Common myeloid progenitor, CD34-positive (primary cell): Measurements from ENCODE around the gene ACKR2.

Experiments
- CTCF ChIA-PET: fragments of 350-600 bp; sonication (Branson Sonifier 250); formaldehyde crosslinking; loops from one replicate; lab custom pipeline; 2021; ENCODE audit warnings: antibody characterized with exemption; lab: Charles Lee
- POLR2A ChIA-PET: fragments of 350-600 bp; sonication (Branson Sonifier 250); formaldehyde crosslinking; loops from one replicate; lab custom pipeline; 2021; ENCODE audit warnings: antibody characterized with exemption; lab: Charles Lee
- DNase-seq, 3 donors: peaks; one replicate each; pipeline versions ENCODE4 v3.0.0 to v3.0.0-alpha.2; 2013
- H3K27ac ChIP-seq, 2 experiments: 1 replicate in 1 of 2; 2 replicates in 1 of 2; pipeline ENCODE4 v1.7.0; 2013; ENCODE audit warnings: inconsistent platforms in 2 of 2, low read length in 2 of 2, mild to moderate bottlenecking in 2 of 2, low read depth in 1 of 2, moderate library complexity in 1 of 2; ENCODE audit not compliant: severe bottlenecking in 2 of 2, insufficient read depth in 1 of 2, poor library complexity in 1 of 2
- H3K27me3 ChIP-seq, 5 experiments: replicated peaks in 2 of 5; 1 replicate in 3 of 5; 2 replicates in 2 of 5; pipeline versions ENCODE4 v1.6.1 to v1.7.0; 2013; ENCODE audit warnings: low read length in 4 of 5, mild to moderate bottlenecking in 2 of 5, moderate library complexity in 2 of 5, inconsistent platforms in 1 of 5; ENCODE audit not compliant: insufficient read depth in 5 of 5, control insufficient read depth in 4 of 5
- H3K36me3 ChIP-seq, 4 experiments: 1 replicate in 2 of 4; 2 replicates in 2 of 4; pipeline versions ENCODE4 v1.6.1 to v1.7.0; 2013; ENCODE audit warnings: low read length in 3 of 4, control low read depth in 1 of 4, mild to moderate bottlenecking in 1 of 4; ENCODE audit not compliant: control insufficient read depth in 4 of 4, insufficient read depth in 4 of 4
- H3K4me1 ChIP-seq, 4 experiments: 1 replicate in 3 of 4; 2 replicates in 1 of 4; pipeline versions ENCODE4 v1.6.1 to v1.7.1; 2013; ENCODE audit warnings: low read length in 3 of 4, mild to moderate bottlenecking in 3 of 4, control low read depth in 1 of 4, inconsistent platforms in 1 of 4, moderate library complexity in 1 of 4; ENCODE audit not compliant: control insufficient read depth in 4 of 4, insufficient read depth in 4 of 4; ENCODE audit errors: control extremely low read depth in 1 of 4
- H3K4me3 ChIP-seq, 7 experiments: 1 replicate in 4 of 7; 2 replicates in 3 of 7; pipeline versions ENCODE4 v1.5.1 to v1.7.0; 2013; ENCODE audit warnings: mild to moderate bottlenecking in 7 of 7, low read length in 6 of 7, moderate library complexity in 6 of 7, inconsistent platforms in 2 of 7, low read depth in 2 of 7, control low read depth in 1 of 7; ENCODE audit not compliant: insufficient read depth in 4 of 7, control insufficient read depth in 1 of 7; ENCODE audit errors: extremely low read depth in 1 of 7
- H3K9me3 ChIP-seq, 5 experiments: 1 replicate in 4 of 5; 2 replicates in 1 of 5; pipeline versions ENCODE4 v1.6.1 to v1.7.1; 2013; ENCODE audit warnings: low read length in 4 of 5, mild to moderate bottlenecking in 2 of 5, inconsistent platforms in 1 of 5, low read depth in 1 of 5, moderate library complexity in 1 of 5; ENCODE audit not compliant: control insufficient read depth in 4 of 5, insufficient read depth in 2 of 5; ENCODE audit errors: control extremely low read depth in 1 of 5
- WGBS: methylation state at CpG from one replicate; pipeline ENCODE4 v1.1.5; 2013; ENCODE audit not compliant: insufficient coverage; 5-methylcytosine and 5-hydroxymethylcytosine counted together

Gene ACKR2

DNA sequence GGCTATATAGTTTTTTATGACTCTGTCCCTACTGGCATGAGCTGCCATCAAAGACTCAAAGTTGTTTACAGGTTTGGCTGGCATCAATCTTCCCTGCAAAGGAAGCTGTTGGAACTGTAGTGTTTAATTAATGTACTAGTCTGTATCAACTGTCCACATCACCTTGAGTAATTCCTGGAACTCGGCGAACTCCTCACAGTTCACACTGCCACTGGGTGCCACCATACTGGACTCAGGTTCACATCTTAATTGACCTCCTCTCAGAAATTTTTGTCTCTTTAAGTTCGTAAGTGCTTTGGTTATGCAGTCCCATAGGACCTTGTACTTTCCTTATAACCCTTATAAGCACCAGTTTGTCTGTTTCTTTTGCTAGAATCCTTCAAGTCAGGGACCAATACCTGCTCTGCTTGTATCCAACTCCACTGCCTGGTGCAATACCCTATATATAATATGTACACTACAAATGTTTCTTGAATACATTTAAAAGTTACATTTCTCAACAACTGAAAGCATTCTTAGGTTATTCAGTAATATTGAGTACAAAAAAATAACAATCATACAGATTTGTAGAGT is 8.1 kb upstream of the ACKR2 start:
- 97% methylated on average over 3 of the region's 3 CpGs for WGBS
- H3K27ac ChIP-seq = no peak overlapping the region
- H3K4me1 ChIP-seq = peaks cover 6 to 32% (median 29%) of the 10 kb centered on the region in 4 experiments
- CTCF ChIA-PET = interaction anchor here (0.9 to 1.6 kb wide), 2 partner anchors 19 to 22 kb away, joined by 3 to 7 read pairs; no protein-coding TSS in a partner anchor
- H3K4me3 ChIP-seq = no peak overlapping the region
- H3K27me3 ChIP-seq = peaks cover 0 to 3% (median 0%) of the 10 kb centered on the region in 5 experiments
- no peak for DNase-seq
- peaks cover 0 to 3% (median 3%) of the 10 kb centered on the region in 5 experiments for H3K9me3 ChIP-seq
- H3K36me3 ChIP-seq = peaks cover 0 to 4% (median 0%) of the 10 kb centered on the region in 4 experiments
- POLR2A ChIA-PET = no interaction called here

DNA sequence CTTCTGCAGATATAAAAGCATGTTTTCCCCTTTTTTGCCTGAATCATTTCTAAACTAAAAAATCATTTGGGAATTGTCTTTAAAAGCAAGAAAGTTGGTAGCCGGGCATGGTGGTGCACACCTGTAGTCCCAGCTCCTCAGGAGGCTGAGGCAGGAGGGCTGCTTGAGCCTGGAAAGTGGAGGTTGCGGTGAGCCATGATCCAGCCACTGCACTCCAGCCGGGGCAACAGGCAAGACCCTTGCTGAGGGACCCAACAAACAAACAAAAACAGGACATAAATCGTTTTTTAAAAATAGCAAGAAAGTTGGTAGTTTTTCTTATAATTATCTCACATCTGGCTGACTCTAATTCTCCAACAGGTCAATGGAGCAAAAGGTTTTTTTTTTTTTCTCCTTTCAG is 7.5 kb upstream of the ACKR2 start:
- H3K27me3 ChIP-seq = peaks cover 0 to 3% (median 0%) of the 10 kb centered on the region in 5 experiments
- ChIA-PET CTCF (interaction anchor here (1.6 kb wide), 1 partner anchor 22 kb away, joined by 7 read pairs; no protein-coding TSS in a partner anchor), POLR2A (no interaction called here)
- WGBS = 83% methylated on average over 1 of the region's 4 CpGs
- no peak overlapping the region for H3K4me3 ChIP-seq
- peaks cover 6 to 32% (median 29%) of the 10 kb centered on the region in 4 experiments for H3K4me1 ChIP-seq
- H3K36me3 ChIP-seq = no peaks in the 10 kb centered on the region
- no peak for DNase-seq
- H3K27ac ChIP-seq = no peak overlapping the region
- no peaks in the 10 kb centered on the region for H3K9me3 ChIP-seq

- Histone ChIP-seq H3K27ac (peak overlapping the region in 1 of 2 experiments; percentile 89), H3K36me3 (no peaks in the 10 kb centered on the region), H3K4me3 (peak overlapping the region in 6 of 7 experiments; percentile 79 to 95 (median 90)), H3K9me3 (no peaks in the 10 kb centered on the region), H3K27me3 (peaks cover 0 to 3% (median 0%) of the 10 kb centered on the region in 5 experiments), H3K4me1 (peaks cover 6 to 32% (median 29%) of the 10 kb centered on the region in 4 experiments)
- POLR2A ChIA-PET = interaction anchor here (1.2 kb wide), 1 partner anchor 12 kb away, joined by 3 read pairs; no protein-coding TSS in a partner anchor
- CTCF ChIA-PET = interaction anchor here (0.7 to 1.2 kb wide), 2 partner anchors 12 to 23 kb away, joined by 3 to 5 read pairs; no protein-coding TSS in a partner anchor
- 89% methylated on average over 9 of the region's 11 CpGs for whole genome bisulfite sequencing
- DNase-seq = no peak
Observed at GRCh38 chr3:42802876-42803413, 6.3 kb upstream of the ACKR2 start.

- Histone ChIP-seq H3K27ac (peak overlapping the region; percentile 66 to 89), H3K4me1 (peaks cover 6 to 32% (median 29%) of the 10 kb centered on the region in 4 experiments), H3K9me3 (no peaks in the 10 kb centered on the region), H3K4me3 (peak overlapping the region; percentile 79 to 95 (median 89)), H3K27me3 (peaks cover 0 to 3% (median 0%) of the 10 kb centered on the region in 5 experiments), H3K36me3 (no peaks in the 10 kb centered on the region)
- ChIA-PET POLR2A (interaction anchor here (1.2 kb wide), 1 partner anchor 11 kb away, joined by 3 read pairs; no protein-coding TSS in a partner anchor), CTCF (interaction anchor here (0.7 to 1.2 kb wide), 4 partner anchors 13 to 24 kb away, joined by 3 to 5 read pairs (median 3); no protein-coding TSS in a partner anchor)
- WGBS = 3% methylated on average over 33 of the region's 33 CpGs
- DNase-seq = peak; percentile 32 to 78 (median 68)
Observed at GRCh38 chr3:42803414-42804105, 5.7 kb upstream of the ACKR2 start.

GRCh38 chr3:42804106-42804830 is 5.0 kb upstream of the ACKR2 start, which contains the start of gene HIGD1A:
Gene HIGD1A, minus strand, starts transcription at chr3:42804490. Its CDS starts 10,237 bp downstream, at chr3:42794253.
- Histone ChIP-seq H3K9me3 (no peaks in the 10 kb centered on the region), H3K4me1 (peaks cover 6 to 32% (median 29%) of the 10 kb centered on the region in 4 experiments), H3K36me3 (no peaks in the 10 kb centered on the region), H3K4me3 (peak within 1 kb of the TSS; percentile 79 to 95 (median 89)), H3K27me3 (peaks cover 0 to 3% (median 0%) of the 10 kb centered on the region in 5 experiments), H3K27ac (peak within 1 kb of the TSS; percentile 66 to 89)
- ChIA-PET CTCF (interaction anchor here (1.0 to 1.1 kb wide), 3 partner anchors 9 to 22 kb away, joined by 3 to 4 read pairs (median 3); no protein-coding TSS in a partner anchor), POLR2A (no interaction called here)
- DNase-seq = peak; percentile 93 to 95 (median 95)
- WGBS = 0% methylated on average over 41 of the region's 63 CpGs

- POLR2A ChIA-PET = no interaction called here
- Histone ChIP-seq H3K4me3 (peak overlapping the region; percentile 79 to 95 (median 89)), H3K4me1 (peaks cover 6 to 32% (median 29%) of the 10 kb centered on the region in 4 experiments), H3K27ac (peak overlapping the region in 1 of 2 experiments; percentile 89), H3K36me3 (no peaks in the 10 kb centered on the region), H3K9me3 (no peaks in the 10 kb centered on the region), H3K27me3 (peaks cover 0 to 3% (median 0%) of the 10 kb centered on the region in 5 experiments)
- WGBS = 0% methylated on average over 3 of the region's 13 CpGs
- DNase-seq = peak in 1 of 3 donors; percentile 21
- CTCF ChIA-PET = interaction anchor here (1.1 to 2.5 kb wide), 2 partner anchors 9 to 25 kb away, joined by 4 to 7 read pairs; no protein-coding TSS in a partner anchor
Observed at GRCh38 chr3:42804831-42805132, 4.5 kb upstream of the ACKR2 start.
